DMS79 (cell line): Measurements from ENCODE around the gene AQP6.

Experiments
- DNase-seq: peaks from one replicate; lab custom pipeline; 2025; lab: John Stamatoyannopoulos, UW

Gene AQP6

GRCh38 chr12:49955899-49956662 lies 16.7 kb upstream of the AQP6 start:
- no peak for DNase-seq

DNA sequence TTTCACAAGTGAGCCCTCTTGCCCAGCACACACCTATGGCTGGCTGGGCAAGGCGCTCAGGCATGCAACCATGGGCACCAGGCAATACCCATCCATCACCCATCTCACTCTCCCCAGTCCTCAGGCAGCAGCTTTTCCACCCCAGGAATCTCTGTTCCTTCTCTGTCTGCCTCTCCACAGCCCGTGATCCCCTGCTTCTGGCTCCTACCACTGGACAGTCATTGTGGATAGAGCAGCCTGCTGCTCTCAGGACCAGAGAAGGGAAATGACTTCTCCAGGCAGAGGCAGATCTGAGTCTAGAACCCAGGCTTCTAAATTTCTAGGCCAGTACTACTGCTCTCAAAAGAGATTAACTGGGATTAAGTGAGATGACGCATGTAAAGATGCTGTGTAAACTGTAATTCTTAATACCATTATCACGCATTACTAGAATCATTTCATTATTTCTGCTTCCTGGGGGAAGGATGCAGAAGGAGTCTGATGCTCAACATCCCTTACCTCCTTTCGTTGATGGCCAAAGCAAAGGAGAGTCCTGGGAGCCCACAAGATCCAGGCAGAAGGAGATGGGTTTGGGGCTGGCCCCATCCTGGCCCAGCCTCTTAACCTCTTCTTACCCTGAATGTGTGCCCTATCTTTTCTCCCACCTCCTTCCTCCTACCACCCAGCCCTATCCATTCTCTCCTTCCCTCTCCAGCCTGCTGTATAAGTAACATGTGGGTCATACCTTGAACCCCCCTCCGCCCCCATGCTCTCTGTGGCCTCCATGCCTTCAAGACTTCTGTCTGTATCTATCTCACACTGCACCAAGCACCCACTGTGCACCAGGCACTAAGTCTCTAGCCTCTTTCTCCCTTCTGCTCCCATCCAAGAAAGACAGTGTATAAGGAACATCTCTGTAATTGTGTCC lies 15.8 kb upstream of the AQP6 start:
- DNase-seq = no peak

- DNase-seq = no peak
Measured at GRCh38 chr12:49957570-49957967, 15.2 kb upstream of the AQP6 start.

DNA sequence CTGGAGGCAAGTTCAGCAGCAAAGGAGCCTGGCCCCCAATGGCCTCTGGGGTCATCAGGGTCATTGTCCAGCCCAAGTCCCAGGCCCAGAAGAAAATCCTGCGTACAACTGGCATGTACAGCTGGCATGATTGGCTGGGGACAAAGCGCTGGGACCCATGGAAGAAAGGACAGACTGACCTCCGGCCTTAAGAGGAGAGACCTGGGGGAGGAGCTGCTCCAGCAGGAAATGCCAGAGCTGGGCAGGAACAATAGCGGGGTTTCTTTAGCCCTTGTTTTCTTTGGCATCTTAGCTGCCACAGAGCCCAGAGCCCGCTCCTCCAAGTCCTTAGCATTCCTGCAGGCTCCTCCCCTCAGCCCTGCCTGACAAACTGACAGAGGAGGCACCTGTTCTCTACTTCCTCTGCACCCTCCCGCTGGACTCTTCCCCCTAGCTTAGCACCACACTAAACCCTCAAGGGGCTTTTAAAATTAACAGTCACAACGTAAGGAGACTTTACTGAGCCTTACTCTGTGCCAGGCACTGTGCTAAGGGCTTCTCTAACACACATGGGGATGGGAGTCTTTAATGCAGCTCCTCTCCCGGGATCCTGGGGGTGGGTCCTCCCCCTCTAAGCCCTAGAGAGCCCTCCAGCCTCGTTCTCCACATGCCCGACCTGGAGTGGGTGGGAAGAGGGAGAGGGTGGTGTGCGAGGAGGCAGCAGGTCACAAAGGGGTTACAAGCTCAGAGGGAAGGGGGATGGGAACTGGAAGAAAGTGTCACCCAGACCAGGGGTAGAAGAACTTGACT lies 12.9 kb upstream of the AQP6 start:
- DNase-seq = peak; percentile 14

DNA sequence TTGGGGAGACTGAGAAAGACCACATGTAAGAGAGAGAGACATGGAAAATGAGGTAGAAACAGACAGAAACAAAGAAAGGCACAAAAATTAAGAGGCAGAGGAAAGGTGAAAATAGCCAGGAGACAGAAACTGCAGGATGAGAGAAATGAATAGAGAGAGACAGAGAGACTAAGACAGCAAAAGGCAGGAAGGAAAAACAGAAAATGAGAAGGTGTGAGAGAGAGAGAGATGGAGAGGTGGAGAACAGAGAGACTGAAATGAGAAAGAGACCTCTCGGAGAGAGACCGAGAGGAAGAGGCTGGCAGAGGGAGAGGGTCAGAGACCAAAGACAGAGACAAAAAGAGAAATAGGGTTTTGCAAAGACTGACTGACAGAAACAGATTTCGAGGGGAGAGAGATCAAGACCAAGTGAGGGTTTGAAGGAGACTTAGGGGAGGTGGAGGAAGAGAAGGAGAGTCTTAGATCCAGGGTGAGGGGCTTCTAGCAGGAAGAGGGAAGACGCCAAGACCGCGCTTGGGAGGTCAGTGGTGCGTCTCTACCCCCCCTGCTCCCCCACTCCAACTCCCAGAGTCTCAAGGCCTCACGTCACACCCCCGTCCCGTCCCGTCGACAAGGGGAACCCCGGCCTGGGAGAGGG lies 12.2 kb upstream of the AQP6 start:
- no peak for DNase-seq

- DNase-seq = no peak
Measured at GRCh38 chr12:49961111-49961922, 11.4 kb upstream of the AQP6 start, which contains the start of gene AQP5. Gene AQP5 (plus strand): TSS chr12:49961872. CDS start chr12:49962018, 146 bp downstream.

GRCh38 chr12:49961993-49962764 lies 10.6 kb upstream of the AQP6 start:
- DNase-seq = no peak

GRCh38 chr12:49962861-49963765 lies 9.6 kb upstream of the AQP6 start:
- DNase-seq = peak; percentile 11

DNA sequence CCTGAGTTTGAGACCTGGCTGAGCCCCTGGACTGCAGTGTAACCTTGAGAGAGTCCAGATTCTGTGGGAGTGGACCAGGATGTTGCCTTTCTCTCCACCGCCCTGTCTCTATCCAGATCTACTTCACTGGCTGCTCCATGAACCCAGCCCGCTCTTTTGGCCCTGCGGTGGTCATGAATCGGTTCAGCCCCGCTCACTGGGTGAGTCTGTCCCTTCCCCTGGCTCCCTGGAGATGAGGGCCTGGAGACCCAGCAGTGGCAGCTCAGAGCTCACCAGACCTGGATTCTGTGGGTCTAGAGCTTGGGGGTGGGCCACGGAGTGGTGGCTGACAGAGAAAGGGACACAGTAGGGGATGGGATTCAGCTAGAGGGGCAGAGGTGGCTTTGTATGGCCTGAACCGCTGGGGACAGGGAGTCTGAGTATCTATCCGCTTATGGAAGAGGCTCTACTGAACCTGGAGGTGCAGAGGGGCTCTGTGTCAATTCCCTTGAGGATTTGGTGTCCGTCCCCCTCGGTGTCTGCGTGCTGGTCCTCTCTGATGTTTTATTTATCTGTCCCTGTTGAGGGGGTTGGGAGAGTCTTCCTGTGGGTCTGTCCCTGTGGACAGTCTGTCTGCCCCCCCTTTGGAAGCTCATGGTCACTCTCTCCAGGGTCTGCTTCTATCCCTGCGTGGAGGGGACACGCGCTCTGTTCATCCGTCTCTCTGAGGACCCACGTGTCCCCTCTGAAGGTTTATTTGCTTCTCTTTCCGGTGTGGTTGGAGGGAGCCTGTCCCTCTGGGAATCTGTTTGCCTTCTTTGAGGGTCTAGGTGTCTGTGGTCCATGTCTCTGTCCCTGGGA lies 8.6 kb upstream of the AQP6 start:
- no peak for DNase-seq

DNA sequence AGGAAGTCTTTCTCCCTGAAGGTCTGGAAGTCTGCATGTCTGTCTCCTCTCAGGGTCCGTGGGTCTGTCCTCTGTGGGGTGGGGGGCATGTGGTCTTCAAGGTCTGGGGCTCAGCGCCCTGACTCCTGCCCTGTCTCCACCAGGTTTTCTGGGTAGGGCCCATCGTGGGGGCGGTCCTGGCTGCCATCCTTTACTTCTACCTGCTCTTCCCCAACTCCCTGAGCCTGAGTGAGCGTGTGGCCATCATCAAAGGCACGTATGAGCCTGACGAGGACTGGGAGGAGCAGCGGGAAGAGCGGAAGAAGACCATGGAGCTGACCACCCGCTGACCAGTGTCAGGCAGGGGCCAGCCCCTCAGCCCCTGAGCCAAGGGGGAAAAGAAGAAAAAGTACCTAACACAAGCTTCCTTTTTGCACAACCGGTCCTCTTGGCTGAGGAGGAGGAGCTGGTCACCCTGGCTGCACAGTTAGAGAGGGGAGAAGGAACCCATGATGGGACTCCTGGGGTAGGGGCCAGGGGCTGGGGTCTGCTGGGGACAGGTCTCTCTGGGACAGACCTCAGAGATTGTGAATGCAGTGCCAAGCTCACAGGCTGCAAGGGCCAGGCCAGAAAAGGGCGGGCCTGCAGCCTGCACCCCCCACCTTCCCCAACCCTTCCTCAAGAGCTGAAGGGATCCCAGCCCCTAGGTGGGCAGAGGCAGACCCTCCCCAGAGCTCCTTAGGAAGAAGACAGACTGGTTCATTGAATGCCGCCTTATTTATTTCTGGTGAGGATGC lies 7.7 kb upstream of the AQP6 start:
- DNase-seq = no peak

DNA sequence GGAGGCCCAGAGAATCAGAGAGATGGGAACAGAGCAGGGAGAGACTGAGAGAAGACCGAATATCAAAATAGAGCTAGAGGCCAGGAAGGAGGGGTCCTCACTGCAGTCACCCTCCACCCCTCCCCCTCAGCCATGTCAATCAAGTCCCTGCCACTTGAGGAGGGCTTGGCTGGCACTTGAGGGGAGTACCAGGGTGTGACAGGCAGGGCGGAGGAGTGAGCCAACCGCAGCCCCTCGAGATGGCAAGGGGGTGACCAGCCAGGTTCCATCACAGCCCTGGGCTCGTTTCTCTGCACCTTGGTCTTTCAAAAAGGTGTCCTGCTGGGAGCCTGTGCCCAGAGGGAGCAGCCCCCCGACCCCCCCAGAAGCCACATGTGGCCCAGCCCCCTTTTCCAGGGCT lies 6.9 kb upstream of the AQP6 start:
- DNase-seq = peak; percentile 47

GRCh38 chr12:49966511-49967041 lies 6.2 kb upstream of the AQP6 start:
- no peak for DNase-seq

DNA sequence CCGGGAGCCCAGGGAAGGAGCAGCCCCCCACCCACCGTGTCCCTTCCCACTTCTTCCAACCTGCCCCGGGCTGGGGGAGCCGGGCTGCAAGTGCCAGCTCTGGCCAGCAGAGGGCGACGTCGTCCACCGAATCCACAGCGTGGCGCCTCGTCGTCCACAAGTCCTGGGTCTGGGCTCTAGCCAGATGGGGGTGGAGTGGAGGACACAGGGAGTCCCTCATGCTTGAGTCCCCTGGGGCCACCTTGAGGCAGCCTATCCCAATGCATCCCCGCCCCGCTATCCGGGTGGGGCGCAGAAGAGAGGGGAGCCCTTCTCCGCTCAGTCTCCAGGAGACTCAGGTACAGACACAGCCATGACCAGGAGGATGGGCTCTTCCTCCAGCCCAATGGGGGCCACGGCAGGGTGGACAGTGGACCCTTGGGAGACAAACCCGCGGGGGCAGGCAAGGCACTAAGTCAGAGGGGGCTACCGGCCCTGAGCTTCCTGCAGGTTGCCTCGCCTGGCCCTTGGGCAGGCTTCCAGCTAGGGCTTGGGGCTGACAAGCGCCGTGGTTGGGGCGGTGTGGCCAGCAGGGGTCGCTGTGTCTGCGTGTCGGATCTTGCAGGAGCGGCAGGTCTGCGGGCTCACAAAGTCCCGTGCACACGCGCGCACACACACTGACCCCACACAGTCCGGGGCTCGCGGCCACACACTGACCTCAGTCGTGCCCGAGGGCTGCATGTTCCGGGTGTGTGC lies 5.5 kb upstream of the AQP6 start:
- DNase-seq = peak; percentile 84

DNA sequence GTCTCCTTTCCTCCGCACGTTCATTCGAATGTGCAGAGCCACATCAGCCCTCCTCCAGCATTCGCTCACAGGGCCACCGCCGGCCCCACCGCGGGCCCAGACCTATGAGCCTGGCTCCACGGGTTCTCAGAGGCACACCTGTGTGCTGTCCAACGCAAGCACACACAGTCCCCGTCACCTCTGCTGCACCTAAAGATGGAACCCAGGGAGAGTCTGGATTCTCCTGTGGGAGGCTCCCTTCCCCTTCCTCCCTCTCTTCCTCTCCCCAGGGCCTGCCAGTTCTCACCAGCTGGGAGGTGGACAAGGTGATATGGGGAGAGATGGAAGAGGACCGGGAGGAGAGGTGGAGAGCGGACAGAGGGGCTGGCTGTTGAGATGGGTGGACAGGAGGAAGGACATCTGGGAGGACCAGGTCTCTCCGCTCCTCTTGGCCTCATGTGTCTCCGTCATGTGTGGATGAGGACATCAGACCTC lies 4.9 kb upstream of the AQP6 start:
- no peak for DNase-seq

DNA sequence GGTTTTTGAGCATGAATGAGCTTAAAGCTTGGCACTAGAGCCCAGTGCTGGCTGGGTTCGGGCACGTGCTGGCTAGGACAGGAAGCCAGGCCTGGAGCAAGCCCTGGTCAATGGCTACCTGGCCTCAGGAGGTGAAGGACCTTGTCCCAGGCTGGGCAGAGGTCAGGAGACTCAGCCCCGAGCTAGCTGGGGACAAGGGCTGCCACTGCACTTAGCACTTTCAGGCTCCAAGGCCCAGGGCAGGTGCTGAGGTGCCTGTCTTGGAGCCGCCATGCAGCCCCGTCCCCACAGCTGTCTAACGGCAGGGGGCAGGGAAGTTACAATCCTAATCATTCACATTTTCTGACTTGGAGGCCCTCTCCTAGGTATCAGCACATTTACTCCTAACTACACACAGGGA lies 4.3 kb upstream of the AQP6 start:
- no peak for DNase-seq

GRCh38 chr12:49969027-49969426 lies 3.7 kb upstream of the AQP6 start:
- no peak for DNase-seq
